KOPT-K1 (cell line): ENCODE data around the gene PPFIA3.
"Not testable (repeated sequence)": the region's sequence is repeated elsewhere in the genome, so short reads cannot be mapped to it uniquely, and the experiment has no call there.

ENCODE experiments used
- H3K27ac ChIP-seq: fragments of 200-600 bp; sonication (generic); 2 replicates; pipeline ENCODE4 v1.5.1; 2016; ENCODE audit warnings: antibody characterized with exemption, mild to moderate bottlenecking, low read depth, low read length; ENCODE audit not compliant: poor library complexity, severe bottlenecking
- H3K36me3 ChIP-seq: fragments of 200-600 bp; sonication (generic); 2 replicates; pipeline ENCODE4 v1.5.1; 2017; ENCODE audit warnings: antibody characterized with exemption, mild to moderate bottlenecking, low read length, moderate library complexity; ENCODE audit not compliant: insufficient read depth
- H3K9me3 ChIP-seq: fragments of 200-600 bp; sonication (generic); 2 replicates; pipeline ENCODE4 v1.5.1; 2017; ENCODE audit warnings: antibody characterized with exemption, low read length, mild to moderate bottlenecking; ENCODE audit not compliant: insufficient read depth, poor library complexity, severe bottlenecking

PPFIA3 gene

GRCh38 chr19:49111218-49111998, 7.9 kb upstream of the PPFIA3 start:
- Histone ChIP-seq H3K36me3 (peaks cover 38% of the 10 kb centered on the region), H3K27ac (no peak overlapping the region), H3K9me3 (no peaks in the 10 kb centered on the region)

GRCh38 chr19:49113762-49114629, 5.3 kb upstream of the PPFIA3 start, which contains the start of gene LIN7B:
Gene LIN7B (plus strand): TSS chr19:49114370. CDS start chr19:49114405, 35 bp downstream.
- H3K36me3 ChIP-seq = peaks cover 12% of the 10 kb centered on the region
- H3K27ac ChIP-seq = peak within 1 kb of the TSS; percentile 44
- H3K9me3 ChIP-seq = no peaks in the 10 kb centered on the region

DNA sequence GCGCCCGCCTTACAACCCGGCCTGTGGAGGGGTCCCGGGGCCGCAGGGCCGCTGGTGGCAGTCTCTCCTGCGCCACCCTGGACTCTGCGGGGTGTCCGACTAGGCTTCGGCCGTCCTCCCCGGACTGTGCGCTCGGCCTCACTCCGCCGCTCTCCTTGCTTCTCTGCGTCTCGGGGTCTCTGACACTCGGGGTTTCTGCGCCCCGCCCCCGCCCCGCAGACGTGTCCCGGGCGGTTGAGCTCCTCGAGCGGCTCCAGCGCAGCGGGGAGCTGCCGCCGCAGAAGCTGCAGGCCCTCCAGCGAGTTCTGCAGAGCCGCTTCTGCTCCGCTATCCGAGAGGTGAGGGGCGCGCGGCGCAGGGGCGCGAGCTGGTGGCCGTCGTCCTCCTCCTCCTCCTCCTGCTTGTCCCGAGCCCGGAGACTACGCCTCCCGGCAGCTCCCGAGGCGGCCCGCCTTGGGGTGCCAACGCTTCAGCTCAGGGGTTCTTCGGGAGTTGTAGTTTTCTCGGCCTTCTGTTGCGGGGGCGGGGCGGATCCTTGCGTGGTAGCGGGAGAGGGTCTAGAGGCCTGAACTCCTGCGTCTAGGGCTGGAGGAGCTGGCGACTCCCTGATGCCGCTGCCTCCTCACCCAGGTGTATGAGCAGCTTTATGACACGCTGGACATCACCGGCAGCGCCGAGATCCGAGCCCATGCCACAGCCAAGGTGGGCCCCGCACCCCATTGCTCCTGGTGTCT, 4.5 kb upstream of the PPFIA3 start:
- peaks cover 4% of the 10 kb centered on the region for H3K36me3 ChIP-seq
- no peaks in the 10 kb centered on the region for H3K9me3 ChIP-seq
- peak overlapping the region; percentile 34 for H3K27ac ChIP-seq

GRCh38 chr19:49116544-49116943, 2.8 kb upstream of the PPFIA3 start:
- Histone ChIP-seq H3K36me3 (no peaks in the 10 kb centered on the region), H3K27ac (no peak overlapping the region), H3K9me3 (no peaks in the 10 kb centered on the region)

DNA sequence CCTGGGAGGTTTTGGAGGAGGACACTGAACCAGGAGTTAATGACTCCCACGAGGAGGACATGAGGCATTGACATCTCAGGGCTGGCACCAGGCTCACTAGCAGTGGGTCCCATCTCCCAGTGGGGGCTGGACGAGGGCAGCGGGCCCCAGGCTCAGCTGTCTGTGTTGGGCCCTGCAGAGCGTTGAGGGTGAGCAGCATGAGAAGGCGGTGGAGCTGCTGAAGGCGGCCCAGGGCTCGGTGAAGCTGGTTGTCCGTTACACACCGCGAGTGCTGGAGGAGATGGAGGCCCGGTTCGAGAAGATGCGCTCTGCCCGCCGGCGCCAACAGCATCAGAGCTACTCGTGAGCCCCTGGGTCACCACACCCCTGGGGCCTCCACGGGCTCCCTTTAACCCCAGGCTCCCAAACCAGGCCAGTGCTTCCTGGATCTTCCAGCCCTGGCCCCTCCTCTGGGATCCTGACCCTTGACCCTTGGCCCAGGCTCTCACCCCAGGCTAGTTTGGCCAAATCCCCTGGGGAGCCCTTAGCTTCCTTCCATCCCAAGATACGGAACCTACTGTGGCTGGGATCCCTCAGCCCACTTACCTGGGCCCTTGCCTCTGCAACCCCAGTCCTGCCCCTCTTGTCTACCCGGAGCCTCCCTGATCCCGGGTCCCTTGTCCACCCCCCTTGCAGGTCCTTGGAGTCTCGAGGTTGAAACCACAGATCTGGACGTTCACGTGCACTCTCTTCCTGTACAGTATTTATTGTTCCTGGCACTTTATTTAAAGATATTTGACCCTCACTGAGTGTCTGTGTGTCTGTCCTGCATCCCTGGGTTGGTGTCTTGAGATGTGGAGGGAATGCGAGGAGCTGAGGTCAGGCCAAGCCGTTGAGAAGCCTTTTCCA, 1.4 kb upstream of the PPFIA3 start:
- H3K9me3 ChIP-seq = no peaks in the 10 kb centered on the region
- H3K36me3 ChIP-seq = no peaks in the 10 kb centered on the region
- peak overlapping the region; percentile 71 for H3K27ac ChIP-seq

- Histone ChIP-seq H3K9me3 (no peaks in the 10 kb centered on the region), H3K36me3 (no peaks in the 10 kb centered on the region), H3K27ac (peak within 1 kb of the TSS; percentile 71)
These were observed 556 bp upstream of the PPFIA3 start, which contains the start of gene C19orf73 for GRCh38 chr19:49118565-49119410. Gene C19orf73 (minus strand): TSS chr19:49119143. CDS start chr19:49119022, 121 bp downstream.

GRCh38 chr19:49120325-49120683, 960 bp downstream of the PPFIA3 start:
- no peaks in the 10 kb centered on the region for H3K9me3 ChIP-seq
- H3K36me3 ChIP-seq = no peaks in the 10 kb centered on the region
- H3K27ac ChIP-seq = no peak overlapping the region

- H3K36me3 ChIP-seq = no peaks in the 10 kb centered on the region
- H3K27ac ChIP-seq = no peak overlapping the region
- no peaks in the 10 kb centered on the region for H3K9me3 ChIP-seq
These were observed 1.5 kb downstream of the PPFIA3 start for GRCh38 chr19:49120868-49121267.

- H3K27ac ChIP-seq, H3K36me3 ChIP-seq, H3K9me3 ChIP-seq: not testable (repeated sequence)
These were observed 2.5 kb downstream of the PPFIA3 start for GRCh38 chr19:49121841-49122240.

- H3K27ac ChIP-seq, H3K9me3 ChIP-seq, H3K36me3 ChIP-seq: not testable (repeated sequence)
These were observed 3.9 kb downstream of the PPFIA3 start for GRCh38 chr19:49123285-49123684.

- no peaks in the 10 kb centered on the region for H3K9me3 ChIP-seq
- H3K27ac ChIP-seq = no peak overlapping the region
- no peaks in the 10 kb centered on the region for H3K36me3 ChIP-seq
These were observed 5.8 kb downstream of the PPFIA3 start for GRCh38 chr19:49125025-49125731.

- Histone ChIP-seq H3K36me3 (no peaks in the 10 kb centered on the region), H3K9me3 (no peaks in the 10 kb centered on the region), H3K27ac (no peak overlapping the region)
These were observed 7.2 kb downstream of the PPFIA3 start for GRCh38 chr19:49126575-49126974.

DNA sequence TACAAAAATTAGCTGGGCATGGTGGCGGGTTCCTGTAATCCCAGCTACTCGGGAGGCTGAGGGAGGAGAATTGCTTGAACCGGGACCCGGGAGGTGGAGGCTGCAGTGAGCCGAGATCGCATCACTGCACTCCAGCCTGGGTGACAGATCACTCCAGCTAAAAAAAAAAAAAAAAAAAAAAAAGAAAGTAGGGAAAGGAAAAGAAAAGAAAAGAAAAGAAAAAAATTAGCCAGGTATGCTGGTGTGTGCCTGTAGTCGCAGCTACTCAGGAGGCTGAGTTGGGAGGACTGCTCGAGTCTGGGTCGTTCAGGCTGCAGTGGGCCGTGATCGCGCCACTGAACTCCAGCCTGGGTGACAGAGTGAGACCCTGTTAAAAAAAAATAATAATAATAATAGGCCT, 7.9 kb downstream of the PPFIA3 start:
- not testable (repeated sequence) for H3K9me3 ChIP-seq, H3K27ac ChIP-seq

More for the DNA sequence above, 7.9 kb downstream of the PPFIA3 start:
- H3K36me3 ChIP-seq = not testable (repeated sequence)
